MM.1S (cell line): Measurements from ENCODE around the gene PDK4.

Experiments used
- DNase-seq: peaks from one replicate; pipeline ENCODE4 v3.0.0-alpha.2; 2015
- H2AFZ ChIP-seq: fragments of 300-600 bp; sonication (generic); 2 replicates; pipeline ENCODE4 v1.6.0; 2016; ENCODE audit warnings: antibody characterized with exemption, low read length
- H3F3A ChIP-seq: fragments of 300-600 bp; sonication (generic); 2 replicates; pipeline ENCODE4 v1.6.1; 2016; ENCODE audit warnings: mild to moderate bottlenecking, antibody characterized with exemption, low read length, moderate library complexity, mixed read lengths; ENCODE audit not compliant: insufficient read depth
- H3K27ac ChIP-seq: fragments of 300-600 bp; sonication (generic); 2 replicates; pipeline ENCODE4 v1.5.1; 2016; ENCODE audit warnings: mild to moderate bottlenecking, low read length
- H3K27me3 ChIP-seq: fragments of 300-600 bp; sonication (generic); replicated peaks from 2 replicates; pipeline ENCODE4 v1.6.0; 2016; ENCODE audit warnings: low read length; ENCODE audit not compliant: insufficient read depth
- H3K36me3 ChIP-seq: fragments of 300-600 bp; sonication (generic); replicated peaks from 2 replicates; pipeline ENCODE4 v1.6.1; 2016; ENCODE audit warnings: mild to moderate bottlenecking, low read length, mixed read lengths; ENCODE audit not compliant: insufficient read depth
- H3K4me1 ChIP-seq: fragments of 300-600 bp; sonication (generic); 2 replicates; pipeline ENCODE4 v1.6.1; 2016; ENCODE audit warnings: low read length, mixed read lengths
- H3K4me2 ChIP-seq: fragments of 300-600 bp; sonication (generic); 2 replicates; pipeline ENCODE4 v1.6.0; 2016; ENCODE audit warnings: low read depth, low read length
- H3K4me3 ChIP-seq: fragments of 300-600 bp; sonication (generic); 2 replicates; pipeline ENCODE4 v1.5.1; 2016; ENCODE audit warnings: low read length, mixed read lengths
- H3K79me2 ChIP-seq: fragments of 300-600 bp; sonication (generic); 2 replicates; pipeline ENCODE4 v1.6.1; 2016; ENCODE audit warnings: mixed run types, low read length, mixed read lengths
- H3K9ac ChIP-seq: fragments of 300-600 bp; sonication (generic); 2 replicates; pipeline ENCODE4 v1.6.1; 2016; ENCODE audit warnings: low read length, mixed read lengths
- H3K9me2 ChIP-seq: fragments of 300-600 bp; sonication (generic); replicated peaks from 2 replicates; pipeline ENCODE4 v1.6.1; 2016; ENCODE audit warnings: mild to moderate bottlenecking, low read length, mixed read lengths; ENCODE audit not compliant: insufficient read depth
- H3K9me3 ChIP-seq: fragments of 300-600 bp; sonication (generic); replicated peaks from 2 replicates; pipeline ENCODE4 v1.6.1; 2016; ENCODE audit warnings: mild to moderate bottlenecking, low read length, mixed read lengths; ENCODE audit not compliant: insufficient read depth
- H4K20me1 ChIP-seq: fragments of 300-600 bp; sonication (generic); 2 replicates; pipeline ENCODE4 v1.6.1; 2016; ENCODE audit warnings: mild to moderate bottlenecking, low read length, moderate library complexity, mixed read lengths; ENCODE audit not compliant: insufficient read depth
- EZH2 ChIP-seq: fragments of 300-600 bp; sonication (generic); optimal IDR thresholded peaks from 2 replicates; pipeline ENCODE3; 2017; ENCODE audit warnings: low read depth, mild to moderate bottlenecking, antibody characterized with exemption, low read length, mixed read lengths
- EZH2phosphoT487 ChIP-seq: fragments of 300-600 bp; sonication (generic); IDR thresholded peaks from 2 replicates; pipeline ENCODE4 v1.6.1; 2018; ENCODE audit warnings: antibody characterized with exemption, low read length
- TF ChIP-seq, protein P1 (sequence below): fragments of 300-600 bp; sonication (generic); IDR thresholded peaks from 2 replicates; pipeline ENCODE4 v1.5.1; 2016; ENCODE audit warnings: antibody characterized with exemption, low read length, mixed read lengths

PDK4 gene

DNA sequence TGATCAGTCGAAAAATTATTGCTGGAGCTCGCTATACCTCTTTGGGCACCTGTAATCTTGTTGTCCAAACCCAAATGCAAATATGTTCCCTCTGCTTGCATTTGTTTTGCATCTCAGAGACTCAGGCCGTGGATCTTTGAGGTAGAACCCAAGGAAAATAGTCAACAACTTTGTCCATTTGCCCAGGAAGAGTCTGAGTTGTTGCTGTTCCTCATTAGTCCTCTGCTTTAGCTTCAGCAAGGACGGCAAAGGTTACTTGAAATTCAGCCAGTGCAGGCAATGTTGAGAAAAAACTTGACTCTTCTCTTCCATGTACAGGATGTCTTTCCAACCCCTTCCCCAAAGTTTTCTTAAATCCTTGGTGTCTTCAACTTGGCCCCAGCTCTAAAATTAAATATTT lies 45.8 kb downstream of the PDK4 start:
- no peaks in the 10 kb centered on the region for H4K20me1 ChIP-seq
- no peak overlapping the region for H3K4me2 ChIP-seq
- H3K79me2 ChIP-seq: no peaks in the 10 kb centered on the region
- H3K4me1 ChIP-seq: no peaks in the 10 kb centered on the region
- TF ChIP-seq EZH2: no peak
- TF ChIP-seq, protein P1, sequence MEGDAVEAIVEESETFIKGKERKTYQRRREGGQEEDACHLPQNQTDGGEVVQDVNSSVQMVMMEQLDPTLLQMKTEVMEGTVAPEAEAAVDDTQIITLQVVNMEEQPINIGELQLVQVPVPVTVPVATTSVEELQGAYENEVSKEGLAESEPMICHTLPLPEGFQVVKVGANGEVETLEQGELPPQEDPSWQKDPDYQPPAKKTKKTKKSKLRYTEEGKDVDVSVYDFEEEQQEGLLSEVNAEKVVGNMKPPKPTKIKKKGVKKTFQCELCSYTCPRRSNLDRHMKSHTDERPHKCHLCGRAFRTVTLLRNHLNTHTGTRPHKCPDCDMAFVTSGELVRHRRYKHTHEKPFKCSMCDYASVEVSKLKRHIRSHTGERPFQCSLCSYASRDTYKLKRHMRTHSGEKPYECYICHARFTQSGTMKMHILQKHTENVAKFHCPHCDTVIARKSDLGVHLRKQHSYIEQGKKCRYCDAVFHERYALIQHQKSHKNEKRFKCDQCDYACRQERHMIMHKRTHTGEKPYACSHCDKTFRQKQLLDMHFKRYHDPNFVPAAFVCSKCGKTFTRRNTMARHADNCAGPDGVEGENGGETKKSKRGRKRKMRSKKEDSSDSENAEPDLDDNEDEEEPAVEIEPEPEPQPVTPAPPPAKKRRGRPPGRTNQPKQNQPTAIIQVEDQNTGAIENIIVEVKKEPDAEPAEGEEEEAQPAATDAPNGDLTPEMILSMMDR: no peak
- TF ChIP-seq EZH2phosphoT487: no peak
- H3F3A ChIP-seq: no peaks in the 10 kb centered on the region
- H2AFZ ChIP-seq: no peak overlapping the region
- H3K27ac ChIP-seq: no peak overlapping the region
- DNase-seq: no peak
- H3K9me3 ChIP-seq: no peaks in the 10 kb centered on the region
- no peaks in the 10 kb centered on the region for H3K27me3 ChIP-seq
- no peak overlapping the region for H3K4me3 ChIP-seq
- H3K9ac ChIP-seq: no peak overlapping the region
- no peaks in the 10 kb centered on the region for H3K36me3 ChIP-seq
- no peaks in the 10 kb centered on the region for H3K9me2 ChIP-seq

DNA sequence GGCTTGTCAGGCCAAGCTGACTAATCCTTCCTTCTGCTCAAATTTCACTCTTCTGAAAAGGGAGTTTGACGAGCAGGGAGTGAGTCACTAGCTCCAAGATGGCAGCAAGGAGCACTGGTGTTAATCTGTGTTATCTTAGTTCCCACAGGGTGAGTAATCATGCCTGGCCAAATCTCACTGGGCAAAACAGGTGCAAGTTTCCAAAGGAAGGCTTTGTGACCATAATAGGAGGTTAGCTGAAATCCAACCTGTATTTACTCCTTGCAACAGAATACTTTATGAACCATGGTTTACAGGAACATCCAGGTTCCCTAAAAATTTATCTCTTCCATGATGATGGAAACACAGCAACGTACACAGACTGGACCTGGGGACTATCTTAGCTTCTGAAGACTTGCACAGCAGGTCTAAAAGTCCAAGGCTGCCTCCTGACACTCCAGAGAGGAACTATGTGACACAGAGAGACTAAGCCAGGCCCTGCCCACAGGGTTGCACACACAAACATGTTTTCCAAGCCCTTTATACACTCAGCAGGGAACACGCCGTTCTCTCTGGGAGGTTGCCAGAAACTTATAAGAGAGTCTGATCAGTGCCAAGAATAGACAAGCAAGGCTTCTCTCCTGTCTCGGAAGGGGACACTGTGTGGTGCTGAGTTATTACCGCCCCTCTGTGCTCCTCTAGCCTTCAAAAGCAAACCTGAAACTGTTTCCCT lies 46.3 kb downstream of the PDK4 start:
- no peak overlapping the region for H3K27ac ChIP-seq
- H3K79me2 ChIP-seq: no peaks in the 10 kb centered on the region
- H3K36me3 ChIP-seq: no peaks in the 10 kb centered on the region
- no peaks in the 10 kb centered on the region for H3K9me2 ChIP-seq
- no peaks in the 10 kb centered on the region for H4K20me1 ChIP-seq
- H3K4me3 ChIP-seq: no peak overlapping the region
- H3K4me1 ChIP-seq: 0 out of 2 replicates have a peak, but pooled peaks cover 4% of the 10 kb centered on the region
- H2AFZ ChIP-seq: 0 out of 2 replicates have a peak overlapping the region, but pooled peaks have one; percentile 2
- H3K4me2 ChIP-seq: no peak overlapping the region
- TF ChIP-seq EZH2 (no peak), EZH2phosphoT487 (no peak)
- TF ChIP-seq, protein P1: no peak
- H3K9me3 ChIP-seq: no peaks in the 10 kb centered on the region
- no peaks in the 10 kb centered on the region for H3F3A ChIP-seq
- H3K9ac ChIP-seq: no peak overlapping the region
- H3K27me3 ChIP-seq: no peaks in the 10 kb centered on the region
- no peak for DNase-seq

DNA sequence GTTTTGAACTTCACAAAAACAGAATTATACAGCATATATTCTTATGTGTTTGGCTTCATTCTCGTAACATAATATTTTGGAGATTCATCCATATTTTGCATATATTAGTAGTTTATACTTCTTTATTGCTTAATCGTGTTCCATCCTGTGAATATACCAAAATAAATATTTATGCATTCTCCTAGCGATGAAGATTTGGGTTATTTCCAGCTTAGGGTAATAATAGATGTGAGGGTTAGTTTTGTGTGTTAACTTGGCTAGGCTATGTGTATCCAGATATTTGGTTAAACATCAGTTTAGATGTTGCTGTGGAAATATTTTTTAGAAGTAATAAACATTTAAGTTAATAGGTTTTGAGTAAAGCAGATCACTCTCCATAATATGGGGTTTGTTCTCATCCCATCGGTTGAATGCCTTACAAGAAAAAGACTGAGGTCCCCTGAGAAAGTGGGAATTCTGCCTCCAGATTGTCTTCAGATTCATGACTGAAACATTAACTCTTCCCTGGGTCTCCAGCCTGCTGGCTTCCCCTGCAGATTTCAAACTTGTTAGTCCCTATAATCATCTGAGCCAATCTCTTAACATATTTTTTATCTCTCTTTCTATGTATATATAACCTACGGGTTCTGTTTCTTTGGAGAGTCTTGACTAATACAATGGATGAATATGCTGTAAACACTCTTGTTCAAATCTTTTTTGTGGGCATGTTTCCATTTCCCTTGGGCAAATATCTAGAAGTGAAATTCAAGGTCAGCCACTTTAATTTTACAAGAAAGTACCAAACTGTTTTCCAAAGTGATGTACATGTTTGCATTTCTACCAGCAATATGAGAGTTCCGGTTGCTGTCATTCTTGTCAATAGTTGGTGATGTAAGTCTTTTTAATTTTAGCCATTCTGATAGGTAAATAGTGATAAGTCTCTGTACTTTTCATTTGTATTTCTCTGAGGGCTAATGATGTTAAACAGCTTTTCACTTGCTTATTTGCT lies 48.7 kb downstream of the PDK4 start:
- H4K20me1 ChIP-seq: no peaks in the 10 kb centered on the region
- H2AFZ ChIP-seq: no peak overlapping the region
- H3K27ac ChIP-seq: no peak overlapping the region
- H3K4me2 ChIP-seq: no peak overlapping the region
- no peaks in the 10 kb centered on the region for H3K27me3 ChIP-seq
- DNase-seq: no peak
- TF ChIP-seq EZH2phosphoT487 (no peak), EZH2 (no peak)
- TF ChIP-seq, protein P1: no peak
- no peak overlapping the region for H3K4me3 ChIP-seq
- no peaks in the 10 kb centered on the region for H3K9me2 ChIP-seq
- no peaks in the 10 kb centered on the region for H3K36me3 ChIP-seq
- H3K4me1 ChIP-seq: 0 out of 2 replicates have a peak, but pooled peaks cover 4% of the 10 kb centered on the region
- no peak overlapping the region for H3K9ac ChIP-seq
- H3F3A ChIP-seq: no peaks in the 10 kb centered on the region
- no peaks in the 10 kb centered on the region for H3K79me2 ChIP-seq
- H3K9me3 ChIP-seq: no peaks in the 10 kb centered on the region
